GM18909 (cell line): Measurements from ENCODE around the gene TCP11L2.
"Not testable (repeated sequence)": the region's sequence is repeated elsewhere in the genome, so short reads cannot be mapped to it uniquely, and the experiment has no call there.

Experiments used
- ATAC-seq: cut with Tn5 transposase; IDR thresholded peaks from one replicate; pipeline ENCODE4 v1.9.1; 2021; ENCODE audit warnings: mild to moderate bottlenecking; ENCODE audit not compliant: unreplicated experiment, poor library complexity

Gene TCP11L2

DNA sequence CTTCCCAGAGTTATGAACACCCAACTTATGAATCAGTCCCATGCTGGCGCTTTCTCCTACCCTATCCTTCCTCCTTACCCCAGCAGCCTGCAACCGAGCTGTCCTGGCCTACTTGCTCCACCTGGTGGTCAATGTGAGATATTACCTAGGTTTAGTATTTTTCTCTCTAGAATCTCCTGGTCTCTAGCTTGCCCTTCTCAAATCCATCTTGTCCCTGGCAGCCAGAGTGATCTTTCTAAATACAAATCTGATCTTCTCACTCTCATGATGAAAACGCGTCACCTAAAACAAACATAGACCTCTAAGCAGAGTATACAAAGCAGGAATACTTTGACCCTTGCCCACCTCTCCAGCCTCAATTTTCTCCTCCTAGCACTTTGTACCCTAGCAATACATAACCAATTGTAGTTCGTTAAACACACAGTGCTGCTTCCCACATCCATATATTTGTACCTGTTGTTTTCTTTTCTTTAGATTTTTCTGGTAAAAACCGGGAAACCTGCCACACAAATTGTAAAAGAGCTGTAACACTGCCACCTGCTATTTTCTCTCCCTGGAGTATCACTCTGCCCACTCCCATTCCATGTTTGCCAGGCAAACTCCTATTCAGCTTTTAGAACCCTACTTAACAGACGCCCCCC lies 20.0 kb upstream of the TCP11L2 start:
- ATAC-seq = no peak

DNA sequence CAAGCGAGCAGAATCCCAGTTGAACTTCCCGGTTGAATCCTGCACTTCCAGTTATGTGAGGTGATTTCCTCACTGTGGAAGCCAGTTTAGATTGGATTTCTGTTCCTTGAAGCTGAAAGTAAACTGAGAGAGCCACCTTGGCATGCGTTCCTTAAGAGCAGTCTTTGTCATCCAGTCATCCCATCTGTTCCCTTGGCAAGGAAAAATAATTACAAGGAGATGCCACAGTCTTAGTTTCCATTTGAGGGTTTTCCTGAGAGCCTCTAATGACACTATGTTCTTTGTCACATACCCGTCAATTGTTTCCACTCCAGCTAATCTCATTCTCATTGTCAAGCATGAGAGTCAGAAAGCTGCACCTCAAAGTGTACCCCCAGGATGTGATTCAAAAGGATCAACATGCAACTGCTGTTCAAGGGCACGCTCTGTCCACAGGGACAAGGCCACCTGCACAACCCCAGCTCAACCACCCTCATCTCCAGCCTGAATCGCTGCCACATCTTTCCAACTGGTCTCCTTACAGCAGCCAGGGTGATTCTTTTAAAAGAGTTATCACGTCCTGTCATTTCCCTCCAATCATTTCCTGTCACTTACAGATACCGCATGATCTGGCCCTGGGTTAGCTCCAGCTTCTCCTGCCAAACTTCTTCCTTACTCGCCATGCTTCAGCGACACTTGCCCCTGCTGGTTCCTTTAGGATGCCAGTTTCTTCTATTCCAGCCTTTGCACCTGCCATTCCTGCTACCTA lies 18.0 kb upstream of the TCP11L2 start:
- ATAC-seq = no peak

DNA sequence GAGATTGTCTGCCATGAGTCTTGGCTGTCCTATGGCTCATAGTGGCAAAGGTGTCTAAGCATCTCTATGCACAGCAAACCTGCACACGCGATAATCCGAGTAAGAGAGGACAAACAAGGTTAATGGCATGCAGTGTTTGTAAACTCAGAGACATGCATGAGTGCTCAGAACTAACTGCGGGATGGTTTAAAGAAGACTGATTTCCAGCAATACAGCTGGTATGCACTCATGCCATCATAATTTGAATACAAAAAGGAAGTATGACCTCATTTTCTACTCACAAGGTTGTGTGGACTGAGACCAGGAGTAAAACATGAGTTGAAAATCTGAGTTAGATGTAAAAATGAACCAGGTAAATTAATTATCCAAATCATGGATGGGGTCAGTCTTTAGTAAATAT lies 16.6 kb upstream of the TCP11L2 start:
- no peak for ATAC-seq

DNA sequence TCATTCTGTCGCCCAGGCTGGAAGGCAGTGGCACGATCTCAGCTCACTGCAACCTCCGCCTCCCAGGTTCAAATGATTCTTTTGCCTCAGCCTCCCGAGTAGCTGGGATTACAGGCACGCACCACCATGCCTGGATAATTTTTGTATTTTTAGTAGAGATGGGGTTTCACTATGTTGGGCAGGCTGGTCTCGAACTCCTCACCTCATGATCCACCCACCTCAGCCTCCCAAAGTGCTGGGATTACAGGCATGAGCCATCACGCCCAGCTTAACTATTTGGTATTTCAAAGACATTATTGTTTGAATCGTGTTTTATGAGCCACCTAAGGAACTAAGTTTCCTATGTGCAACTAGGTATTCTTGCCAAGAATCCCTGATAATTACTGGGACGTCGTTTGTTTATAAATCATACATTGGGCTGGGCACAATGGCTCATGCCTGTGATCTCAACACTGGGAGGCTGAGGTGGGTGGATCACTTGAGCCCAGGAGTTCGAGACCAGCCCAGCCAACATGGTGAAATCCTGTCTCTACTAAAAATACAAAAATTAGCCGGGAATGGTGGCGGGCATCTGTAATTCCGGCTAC lies 15.9 kb upstream of the TCP11L2 start:
- ATAC-seq = not testable (repeated sequence)

DNA sequence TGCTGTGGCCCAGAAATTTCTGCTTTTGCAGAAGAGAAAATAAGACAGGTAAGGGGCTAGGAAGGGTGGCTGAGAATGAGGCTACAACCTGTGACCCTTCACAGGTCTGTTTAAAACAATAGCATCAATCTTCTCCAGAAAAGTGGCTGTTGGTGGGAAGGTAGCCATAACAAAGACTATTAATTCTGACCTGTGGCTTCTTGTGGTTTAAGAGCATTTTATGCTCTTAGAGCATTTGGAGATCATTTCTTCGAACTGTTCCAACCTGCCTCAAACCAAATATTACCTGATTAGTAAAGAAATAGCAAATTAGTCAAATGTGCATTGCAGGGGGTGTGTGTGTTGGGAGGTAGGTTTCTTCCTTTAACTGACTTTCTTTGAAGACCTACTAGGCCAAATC lies 15.2 kb upstream of the TCP11L2 start:
- ATAC-seq = no peak

DNA sequence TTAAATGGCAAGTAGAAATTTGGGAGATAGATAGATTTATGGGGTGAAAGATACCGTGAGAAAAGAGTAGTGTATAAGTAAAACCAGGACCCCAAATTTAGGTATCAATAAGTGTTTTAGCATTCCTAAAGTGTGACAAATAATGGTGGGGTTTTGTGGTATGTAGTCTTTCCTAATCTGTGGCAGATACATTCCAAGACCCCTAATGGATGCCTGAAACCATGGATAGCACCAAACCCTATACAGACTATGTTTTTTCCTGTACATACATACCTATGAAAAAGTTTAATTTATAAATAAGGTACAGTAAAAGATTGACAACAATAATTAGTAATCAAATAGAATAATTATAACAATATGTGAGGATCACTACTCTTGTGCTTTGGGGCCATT lies 14.4 kb upstream of the TCP11L2 start:
- no peak for ATAC-seq

DNA sequence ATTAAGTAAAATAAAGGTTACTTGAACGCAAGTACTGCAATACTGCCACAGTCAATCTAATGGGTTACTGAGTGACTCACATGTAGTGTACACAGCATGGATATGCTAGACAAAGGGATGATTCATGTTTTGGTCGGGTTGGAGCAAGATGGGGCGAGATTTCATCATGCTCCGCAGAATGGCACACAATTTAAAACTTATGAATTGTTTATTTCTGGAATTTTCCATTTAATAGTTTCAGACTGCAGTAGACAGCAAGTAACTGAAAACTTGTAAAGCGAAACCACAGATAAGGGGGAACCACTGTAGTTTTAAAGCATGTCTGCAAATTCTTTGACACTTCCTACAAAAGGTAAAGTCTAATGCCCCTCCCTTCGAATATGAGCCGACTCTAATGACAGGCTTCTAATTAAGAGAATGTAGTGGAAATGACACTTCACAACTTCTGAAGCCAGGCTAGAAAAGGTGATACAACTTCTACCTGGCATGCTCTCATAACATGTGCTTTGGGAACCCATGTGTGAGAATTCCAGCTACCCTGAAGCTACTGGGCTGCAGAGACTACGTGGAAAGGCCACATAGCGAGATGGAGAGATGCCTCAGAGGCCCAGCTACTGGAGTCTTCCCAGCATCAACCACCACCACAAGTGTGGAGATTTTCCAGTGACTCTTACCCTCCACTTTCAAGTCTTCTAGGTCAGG lies 13.9 kb upstream of the TCP11L2 start:
- ATAC-seq = no peak

DNA sequence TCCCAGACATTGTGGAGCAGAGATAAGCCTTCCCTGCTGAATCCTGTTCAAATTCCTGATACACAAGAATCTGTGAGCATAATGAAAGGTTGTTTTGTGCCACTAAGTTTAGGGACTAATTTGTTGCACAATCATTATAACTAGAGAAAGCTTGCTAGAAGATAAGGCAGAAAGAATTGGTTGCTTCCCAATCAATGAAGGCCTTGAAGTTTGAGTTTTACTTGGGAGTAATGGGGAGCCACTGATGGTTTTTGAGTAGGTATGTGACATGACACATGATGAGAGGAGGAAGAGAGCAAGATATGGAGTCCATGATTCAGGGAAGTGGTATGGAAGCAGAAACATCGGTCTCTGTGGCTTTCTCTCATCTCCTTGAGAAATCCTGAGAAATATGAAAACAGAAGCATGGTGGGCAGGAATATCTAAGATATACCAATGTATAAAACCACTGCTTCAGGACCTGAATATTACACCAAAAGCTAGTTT lies 13.3 kb upstream of the TCP11L2 start:
- no peak for ATAC-seq

DNA sequence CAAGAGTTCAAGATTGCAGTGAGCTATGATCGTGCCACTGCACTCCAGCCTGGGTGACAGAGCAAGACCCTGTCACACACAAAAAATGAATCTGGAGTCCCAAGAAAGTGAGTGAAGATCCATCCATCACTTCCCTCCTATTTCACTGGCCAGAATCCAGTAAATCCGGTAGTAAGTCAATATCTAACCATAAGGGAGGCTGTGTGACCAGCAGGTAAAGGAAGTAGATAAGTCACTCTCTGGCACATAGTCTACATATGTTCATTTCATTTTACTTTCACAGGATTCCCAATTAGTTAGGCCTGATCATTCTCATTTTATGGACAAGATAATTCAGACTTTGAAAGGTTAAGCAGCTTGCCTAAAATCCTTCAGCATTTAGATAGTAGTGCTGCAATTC lies 11.9 kb upstream of the TCP11L2 start:
- ATAC-seq = no peak

DNA sequence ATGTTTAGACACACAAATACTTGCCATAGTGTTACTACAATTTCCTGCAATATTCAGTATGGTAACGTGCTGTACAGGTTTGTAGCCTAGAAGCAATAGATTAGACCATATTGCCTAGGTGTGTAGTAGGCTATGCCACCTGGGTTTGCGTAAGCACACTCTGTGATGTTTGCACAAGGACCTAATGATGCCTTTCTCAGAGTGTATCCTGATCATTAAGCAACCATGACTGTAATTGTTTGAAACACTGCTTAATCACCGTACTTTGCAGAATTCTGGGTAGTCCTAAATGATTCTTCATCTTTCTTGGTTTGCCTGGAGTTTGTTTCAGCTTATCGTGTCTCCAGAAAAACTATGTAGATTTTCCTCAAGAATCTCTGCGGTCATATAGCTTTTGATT lies 11.2 kb upstream of the TCP11L2 start:
- no peak for ATAC-seq

DNA sequence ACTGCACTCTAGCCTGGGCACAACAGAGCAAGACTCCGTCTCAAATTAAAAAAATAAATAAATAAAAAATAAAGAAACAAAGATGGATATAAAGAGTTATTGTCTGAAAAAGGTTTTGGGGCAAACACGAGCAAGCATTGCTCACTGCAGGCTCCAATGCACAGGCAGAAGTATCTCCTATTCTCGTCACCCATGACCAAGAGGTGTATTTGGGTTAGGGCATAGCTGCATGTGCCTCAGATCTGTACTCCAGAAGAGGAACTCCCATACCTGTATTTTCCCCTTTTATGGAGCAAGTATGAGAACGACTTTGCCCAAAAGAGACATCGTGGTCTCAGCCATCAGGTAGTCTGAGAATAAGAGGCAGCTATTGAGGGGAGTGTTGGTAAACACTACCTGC lies 10.2 kb upstream of the TCP11L2 start:
- ATAC-seq = no peak

DNA sequence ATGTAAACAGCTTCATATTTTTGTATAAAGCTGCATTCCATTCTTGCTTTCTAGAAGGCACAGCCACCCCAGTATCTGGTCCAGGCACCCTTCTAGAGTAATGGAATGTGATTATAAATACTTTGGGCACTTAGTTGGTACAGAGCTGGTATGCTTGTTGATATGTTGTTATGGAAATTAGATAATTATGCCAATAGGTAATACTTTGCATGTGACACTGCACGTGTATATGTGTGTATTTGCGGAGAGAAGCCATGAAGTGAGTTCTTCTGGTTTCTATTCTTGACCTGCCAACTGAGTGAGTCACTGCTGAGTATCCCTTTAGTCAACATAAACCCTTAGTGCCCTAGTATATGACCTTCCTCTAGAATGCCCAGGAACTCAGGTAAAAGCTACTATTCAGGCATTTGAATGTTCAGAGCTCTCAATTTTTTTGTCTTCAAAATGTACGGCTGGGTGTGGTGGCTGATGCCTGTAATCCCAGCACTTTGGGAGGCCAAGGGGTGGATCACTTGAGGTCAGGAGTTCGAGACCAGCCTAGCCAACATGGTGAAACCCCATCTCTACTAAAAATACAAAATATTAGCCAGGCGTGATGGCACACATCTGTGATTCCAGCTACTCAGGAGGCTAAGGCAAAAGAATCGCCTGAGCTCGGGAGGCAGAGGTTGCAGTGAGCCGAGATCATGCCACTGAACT lies 6.2 kb upstream of the TCP11L2 start:
- ATAC-seq = no peak

DNA sequence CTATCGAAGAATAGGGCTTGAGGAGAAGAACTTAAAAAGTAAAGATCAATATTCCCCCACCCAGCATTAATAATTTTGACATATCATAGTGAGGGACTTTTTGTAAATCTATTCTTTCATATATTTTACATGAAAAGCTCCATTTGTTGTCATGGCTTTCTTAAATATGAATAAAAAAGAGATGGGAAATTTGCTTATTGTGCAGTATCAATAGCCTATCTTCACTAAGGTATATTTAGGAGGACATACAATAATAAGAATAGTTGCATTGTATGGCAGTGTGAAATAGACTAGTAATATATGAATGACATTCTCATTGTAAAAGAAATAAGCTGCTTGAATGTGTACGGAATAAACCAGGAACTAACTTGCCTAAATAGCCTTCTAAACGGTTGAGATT lies 5.5 kb upstream of the TCP11L2 start:
- ATAC-seq = no peak

DNA sequence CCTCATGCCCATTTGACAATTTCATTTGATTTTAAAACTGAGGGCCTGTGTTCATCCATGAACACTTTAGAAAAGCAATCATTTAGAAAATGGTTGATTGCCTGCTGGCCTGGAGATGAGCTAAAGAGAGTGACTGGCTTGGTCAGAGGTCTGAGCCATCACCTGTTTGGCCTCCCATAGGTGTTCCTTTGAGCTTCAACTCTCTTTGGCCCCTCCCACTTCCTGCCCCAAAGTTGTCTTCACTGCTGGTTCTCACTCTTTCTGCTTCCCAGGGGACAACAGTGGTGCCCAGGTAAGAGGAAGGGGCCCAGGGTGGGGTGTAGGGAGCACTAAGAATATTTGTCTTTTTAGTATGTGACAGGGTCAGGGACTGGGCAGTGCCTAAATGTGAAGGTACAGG lies 4.9 kb upstream of the TCP11L2 start:
- no peak for ATAC-seq

DNA sequence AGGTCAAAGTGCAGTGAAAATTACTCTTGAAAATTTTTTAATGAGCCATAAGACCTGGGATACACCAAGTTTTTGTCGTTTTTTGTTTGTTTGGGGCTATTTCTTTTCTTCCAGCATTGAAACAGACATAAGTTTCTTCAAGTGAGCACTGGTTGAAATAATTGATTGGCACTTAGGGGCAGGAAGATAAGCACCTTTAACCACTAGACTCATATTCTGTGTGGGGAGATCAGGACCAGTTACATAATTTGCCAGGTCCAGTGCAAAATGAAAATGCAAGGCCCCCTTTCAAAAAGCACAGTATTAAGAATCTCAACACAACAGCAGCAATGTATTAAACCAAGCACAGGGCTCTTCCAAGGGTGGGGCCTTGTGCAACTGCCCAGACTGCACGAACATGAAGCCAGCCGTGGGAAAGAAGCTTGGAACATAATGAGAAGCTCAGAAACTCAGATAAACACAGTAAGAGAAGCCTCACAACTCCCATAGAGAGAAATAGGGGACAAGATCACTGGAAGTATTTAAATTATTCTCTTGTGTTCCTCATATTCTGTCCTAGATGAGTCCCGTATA lies 3.2 kb upstream of the TCP11L2 start:
- no peak for ATAC-seq

DNA sequence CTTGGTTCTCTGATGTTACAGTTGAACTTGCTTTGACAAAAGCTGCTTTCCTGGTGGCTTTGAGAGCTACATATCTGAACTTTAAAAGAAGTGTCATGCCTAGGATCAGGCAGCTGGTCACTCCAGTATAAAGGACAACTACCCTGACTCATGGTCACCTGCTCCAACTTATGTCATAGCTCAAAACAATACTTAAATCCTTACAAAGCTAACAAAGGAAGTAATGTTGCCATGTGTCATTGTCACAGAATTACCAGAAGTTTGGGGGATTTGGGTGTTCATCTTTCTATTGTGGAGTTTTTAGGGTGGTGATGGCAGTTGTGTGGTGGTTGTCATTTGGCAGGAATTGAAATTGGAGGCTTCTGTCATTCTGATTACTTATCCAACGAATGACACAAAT lies 1.8 kb upstream of the TCP11L2 start:
- ATAC-seq = no peak

DNA sequence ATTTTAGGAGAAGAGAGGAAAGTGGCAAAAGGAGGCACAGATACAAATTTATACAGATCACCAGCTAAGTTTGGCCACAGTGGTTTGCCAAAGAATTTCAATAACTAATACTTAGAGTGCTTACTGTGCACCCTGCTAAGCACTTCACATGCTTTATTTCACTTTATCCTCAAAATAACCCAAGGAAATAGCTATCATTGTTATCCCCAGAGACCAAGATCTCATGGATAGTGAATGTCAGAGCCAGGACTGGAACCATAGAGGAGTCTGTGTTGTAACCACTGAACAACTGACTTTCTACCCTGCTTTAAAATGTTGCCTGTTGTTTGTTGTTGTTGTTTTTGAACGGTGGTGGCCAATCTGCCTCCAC lies 1.3 kb upstream of the TCP11L2 start:
- no peak for ATAC-seq

DNA sequence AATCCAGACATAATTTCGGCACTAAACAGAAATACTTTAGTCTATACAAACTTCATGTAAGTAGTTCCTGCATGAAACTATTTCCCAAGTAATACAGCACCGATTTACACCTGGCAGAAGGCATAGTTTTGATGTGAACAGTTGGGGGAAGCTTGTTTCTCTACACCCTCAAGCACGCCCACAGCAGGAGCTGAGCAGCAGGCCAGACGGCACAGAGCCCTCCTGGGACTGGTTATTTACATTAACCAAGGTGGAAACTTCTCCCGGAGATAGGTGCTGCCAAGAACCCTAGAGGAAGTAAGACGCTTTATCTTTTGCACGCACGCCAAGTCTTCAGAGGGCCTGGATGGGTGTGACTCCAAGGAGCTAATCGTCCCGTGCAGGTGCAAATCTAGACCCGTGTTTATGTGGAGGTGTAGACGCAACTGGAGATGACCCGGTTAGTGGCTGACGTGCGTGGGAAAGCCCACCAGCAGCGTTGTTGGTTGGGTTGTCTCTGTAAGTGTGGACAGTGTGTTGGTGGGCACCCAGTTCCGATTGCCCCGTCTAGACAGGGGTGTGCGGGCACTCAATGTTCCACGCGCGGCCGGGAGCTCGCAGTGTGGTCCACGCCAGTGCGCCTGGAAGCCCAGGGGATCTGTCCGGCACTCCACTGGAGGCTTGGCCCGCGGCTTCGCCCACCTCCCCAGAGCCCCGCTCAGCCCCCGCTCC lies 767 bp upstream of the TCP11L2 start:
- peak; percentile 70 for ATAC-seq

DNA sequence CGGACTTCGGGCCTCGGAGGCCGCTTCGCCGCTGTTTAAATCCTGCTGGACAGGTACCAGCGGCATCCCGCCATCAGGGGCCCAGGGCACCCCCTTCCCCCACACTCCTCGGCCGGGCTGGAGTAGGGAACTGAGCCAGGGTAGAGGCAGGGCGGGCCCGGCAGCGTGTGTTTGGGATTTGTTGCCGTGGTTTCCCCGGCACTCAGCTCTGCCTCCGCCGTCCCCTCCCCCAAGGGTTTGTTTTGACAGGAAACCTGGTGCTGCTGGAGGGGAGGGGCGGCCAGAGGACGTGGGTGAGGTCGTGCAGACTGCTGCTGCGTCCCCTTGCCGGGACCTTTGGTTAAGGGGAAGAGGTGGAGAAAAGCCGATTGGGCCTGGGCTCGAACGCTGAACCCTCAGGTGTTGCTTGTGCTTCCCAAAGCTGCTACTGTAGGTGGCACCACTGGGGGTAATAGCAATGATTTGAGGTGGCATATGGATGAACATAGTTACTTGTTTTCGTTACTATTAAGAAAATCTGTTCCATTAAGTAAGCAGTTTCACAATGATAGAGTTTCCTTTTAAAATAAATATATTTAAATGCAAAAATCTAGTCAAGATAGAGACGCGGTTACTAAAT lies 778 bp downstream of the TCP11L2 start:
- ATAC-seq = peak; percentile 30
